GM10248 (cell line): Measurements from ENCODE around the gene ABHD12.
A peak's percentile ranks its signal among the peaks of the same experiment; 100 is the strongest.

Experiments used
- CTCF ChIA-PET: fragments of 300-600 bp; sonication (Branson Sonifier 250); formaldehyde crosslinking; extraction: SDS; loops from one replicate; lab custom pipeline; 2021; ENCODE audit warnings: antibody characterized with exemption; lab: Yijun Ruan, JAX
- POLR2A ChIA-PET: fragments of 350-650 bp; sonication (Branson Sonifier 250); formaldehyde crosslinking; extraction: SDS; loops from one replicate; lab custom pipeline; 2020; ENCODE audit warnings: antibody characterized with exemption; lab: Yijun Ruan, JAX
- DNase-seq: peaks from one replicate; pipeline ENCODE4 v3.0.0; 2012; ENCODE audit errors: extremely low spot score
- TF ChIP-seq, protein P1 (sequence below): IDR thresholded peaks from 2 replicates; pipeline ENCODE4 v1.5.1; 2012; ENCODE audit warnings: mild to moderate bottlenecking, low read depth; ENCODE audit errors: extremely low read depth, missing control alignments, control extremely low read depth

The ABHD12 gene

DNA sequence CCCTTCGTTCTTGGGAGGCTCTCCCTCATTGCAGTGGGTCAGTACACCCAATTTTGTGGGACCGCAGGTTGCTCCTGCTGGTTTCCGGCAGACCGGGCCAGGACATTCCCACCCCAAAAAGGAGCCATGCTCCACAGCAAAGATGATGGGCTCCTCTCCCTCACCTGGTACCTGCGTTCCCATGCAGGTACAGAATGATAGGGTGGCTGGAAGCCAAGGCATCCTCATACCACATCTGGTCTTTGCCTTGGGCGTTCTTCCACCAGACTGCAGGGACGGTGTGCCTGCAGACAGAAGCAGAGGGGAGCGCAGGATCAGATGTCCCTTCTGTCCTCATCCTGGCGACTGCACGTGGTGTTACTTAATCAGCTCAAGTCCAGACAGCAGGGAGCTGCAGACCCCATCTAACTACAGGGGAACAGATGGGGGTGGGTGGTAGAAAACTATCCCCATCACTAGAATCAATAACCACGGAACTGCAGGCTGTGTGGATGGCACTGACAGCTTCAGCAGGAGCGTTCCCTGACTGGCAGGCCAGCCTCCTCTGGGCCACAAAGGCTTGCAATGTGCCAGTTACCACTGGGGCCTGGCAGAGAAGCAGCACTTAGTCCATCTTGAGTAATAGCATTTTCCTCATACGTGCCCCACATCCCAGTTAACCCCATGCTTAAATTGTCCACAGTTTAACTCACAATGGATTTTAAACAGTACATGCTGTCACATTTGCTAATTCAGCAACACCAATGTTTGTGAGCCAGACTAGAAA is 70.4 kb downstream of the ABHD12 start:
- DNase-seq: no peak
- TF ChIP-seq, protein P1, sequence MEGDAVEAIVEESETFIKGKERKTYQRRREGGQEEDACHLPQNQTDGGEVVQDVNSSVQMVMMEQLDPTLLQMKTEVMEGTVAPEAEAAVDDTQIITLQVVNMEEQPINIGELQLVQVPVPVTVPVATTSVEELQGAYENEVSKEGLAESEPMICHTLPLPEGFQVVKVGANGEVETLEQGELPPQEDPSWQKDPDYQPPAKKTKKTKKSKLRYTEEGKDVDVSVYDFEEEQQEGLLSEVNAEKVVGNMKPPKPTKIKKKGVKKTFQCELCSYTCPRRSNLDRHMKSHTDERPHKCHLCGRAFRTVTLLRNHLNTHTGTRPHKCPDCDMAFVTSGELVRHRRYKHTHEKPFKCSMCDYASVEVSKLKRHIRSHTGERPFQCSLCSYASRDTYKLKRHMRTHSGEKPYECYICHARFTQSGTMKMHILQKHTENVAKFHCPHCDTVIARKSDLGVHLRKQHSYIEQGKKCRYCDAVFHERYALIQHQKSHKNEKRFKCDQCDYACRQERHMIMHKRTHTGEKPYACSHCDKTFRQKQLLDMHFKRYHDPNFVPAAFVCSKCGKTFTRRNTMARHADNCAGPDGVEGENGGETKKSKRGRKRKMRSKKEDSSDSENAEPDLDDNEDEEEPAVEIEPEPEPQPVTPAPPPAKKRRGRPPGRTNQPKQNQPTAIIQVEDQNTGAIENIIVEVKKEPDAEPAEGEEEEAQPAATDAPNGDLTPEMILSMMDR: no peak
- CTCF ChIA-PET: interaction anchor here (0.7 to 3.5 kb wide), 6 partner anchors 12 to 78 kb away, joined by 3 to 18 read pairs (median 6); no protein-coding TSS in a partner anchor
- POLR2A ChIA-PET: no interaction called here

DNA sequence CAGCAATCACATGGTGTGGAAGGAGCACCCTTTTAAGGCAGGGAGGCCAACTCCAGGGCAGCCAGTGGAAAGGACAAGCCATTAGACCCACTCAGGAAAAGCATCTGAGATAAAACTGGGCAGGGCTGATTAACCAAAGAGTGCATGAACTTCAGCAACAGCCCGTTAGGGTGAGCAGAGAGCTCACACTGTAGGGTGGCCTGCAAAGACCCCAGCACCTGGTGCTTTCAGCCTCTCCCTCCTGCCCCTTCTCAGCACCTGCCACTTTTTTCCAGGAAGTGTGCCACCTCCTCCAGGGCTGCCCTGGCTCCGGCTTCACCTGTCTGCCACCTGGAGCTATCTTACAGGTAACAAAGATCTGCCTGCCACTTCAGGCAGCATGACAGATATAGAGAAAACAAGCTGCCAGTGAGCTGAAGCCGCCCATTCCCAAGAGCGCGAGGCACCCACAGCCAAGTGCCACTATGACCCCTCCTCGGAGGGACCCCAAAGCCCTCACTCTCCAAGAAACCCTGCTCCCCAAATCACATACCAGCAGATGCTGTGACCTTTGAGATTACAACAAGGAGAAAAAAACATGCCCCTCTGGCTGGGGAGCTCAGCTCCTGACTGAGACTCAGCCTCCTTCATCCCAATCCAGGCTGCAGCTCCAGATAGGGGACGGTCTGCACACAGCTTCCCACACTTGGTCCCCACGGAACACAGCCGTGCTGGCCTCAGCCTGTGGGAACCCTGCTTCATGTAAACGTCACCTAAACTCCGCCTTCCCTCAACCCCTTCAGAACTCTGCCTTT is 71.2 kb downstream of the ABHD12 start:
- no peak for DNase-seq
- TF ChIP-seq, protein P1: no peak
- ChIA-PET POLR2A (interaction anchor here (0.7 to 1.1 kb wide), 3 partner anchors 16 to 106 kb away, joined by 3 to 7 read pairs (median 3); no protein-coding TSS in a partner anchor), CTCF (interaction anchor here (0.7 to 3.5 kb wide), 7 partner anchors 9 to 79 kb away, joined by 3 to 18 read pairs (median 4); no protein-coding TSS in a partner anchor)

DNA sequence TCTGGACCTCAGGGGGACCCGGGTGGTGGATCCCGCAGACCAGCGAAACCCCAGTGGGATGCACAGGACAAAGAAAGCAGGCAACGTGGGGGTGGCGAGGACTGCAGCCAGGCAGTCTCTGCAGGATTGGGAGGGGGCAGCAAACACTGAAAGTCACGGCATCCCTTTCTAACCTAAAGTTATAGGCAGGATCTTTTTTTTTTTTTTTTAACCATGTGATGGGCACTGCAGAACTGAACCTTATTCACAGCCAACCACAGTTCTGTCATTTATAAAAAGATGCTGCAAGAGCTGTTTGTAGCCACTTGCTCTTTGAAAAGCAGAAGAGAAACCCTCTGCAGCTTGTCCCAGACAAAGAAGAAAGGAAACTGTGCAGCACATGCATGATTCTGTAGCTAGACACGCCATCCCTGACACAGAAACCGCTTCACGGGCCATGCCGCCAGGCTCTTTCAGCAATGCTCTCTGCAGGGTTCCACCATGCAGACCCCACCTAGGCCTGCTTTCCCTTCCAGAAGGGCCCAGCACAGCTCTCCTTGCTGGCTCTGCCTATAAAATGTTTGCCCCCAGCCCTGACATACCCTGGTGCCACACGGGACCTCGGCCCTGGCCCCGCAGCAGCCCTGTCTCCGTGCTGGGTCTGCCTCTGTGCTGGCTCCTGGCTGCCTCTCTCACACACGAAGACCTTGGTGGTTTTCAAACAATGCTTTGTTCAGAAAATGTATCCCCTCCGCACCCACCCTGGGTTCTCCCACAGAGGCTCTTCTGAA is 72.0 kb downstream of the ABHD12 start:
- TF ChIP-seq, protein P1: no peak
- DNase-seq: peak; percentile 88
- POLR2A ChIA-PET: interaction anchor here (0.7 to 1.1 kb wide), 3 partner anchors 15 to 105 kb away, joined by 3 to 7 read pairs (median 3); no protein-coding TSS in a partner anchor
- CTCF ChIA-PET: interaction anchor here (1.2 to 3.5 kb wide), 5 partner anchors 9 to 80 kb away, joined by 3 to 18 read pairs (median 7); no protein-coding TSS in a partner anchor

DNA sequence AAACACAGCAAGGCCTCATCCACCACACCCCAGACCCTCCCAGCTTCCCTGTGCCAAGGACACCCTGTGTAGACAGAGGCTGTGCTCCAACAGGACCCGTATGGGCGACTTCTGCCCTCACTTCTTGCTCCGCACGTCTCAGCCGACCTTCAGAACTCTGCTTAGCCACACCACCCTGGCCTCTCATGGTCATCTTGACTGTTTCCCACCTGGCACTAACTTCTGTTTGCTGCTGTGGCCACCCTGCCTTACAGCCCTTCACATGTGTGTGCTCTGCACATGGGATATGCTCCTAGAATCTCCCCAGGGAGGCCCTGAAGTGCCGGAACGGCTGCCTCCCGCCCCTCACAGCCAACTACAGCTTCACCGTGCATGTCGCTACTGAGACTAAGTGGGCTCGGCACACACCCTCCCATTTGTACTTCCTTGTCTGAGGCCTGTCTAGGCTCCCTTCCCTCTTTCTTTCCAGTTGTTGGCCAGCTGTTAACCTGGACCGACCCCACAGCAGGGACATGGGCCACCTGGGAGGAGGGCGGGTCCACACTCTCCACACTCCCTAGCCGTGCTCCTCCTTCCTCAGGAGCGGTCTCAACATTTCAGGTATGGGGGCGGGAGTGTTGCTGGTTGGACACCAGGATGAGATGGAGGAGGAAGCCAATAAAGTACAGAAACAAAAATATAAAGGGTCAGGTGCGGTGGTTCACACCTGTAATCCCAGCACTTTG is 73.1 kb downstream of the ABHD12 start:
- POLR2A ChIA-PET: no interaction called here
- CTCF ChIA-PET: interaction anchor here (1.2 to 1.6 kb wide), 2 partner anchors 23 to 81 kb away, joined by 3 to 4 read pairs; no protein-coding TSS in a partner anchor
- DNase-seq: no peak
- TF ChIP-seq, protein P1: no peak

DNA sequence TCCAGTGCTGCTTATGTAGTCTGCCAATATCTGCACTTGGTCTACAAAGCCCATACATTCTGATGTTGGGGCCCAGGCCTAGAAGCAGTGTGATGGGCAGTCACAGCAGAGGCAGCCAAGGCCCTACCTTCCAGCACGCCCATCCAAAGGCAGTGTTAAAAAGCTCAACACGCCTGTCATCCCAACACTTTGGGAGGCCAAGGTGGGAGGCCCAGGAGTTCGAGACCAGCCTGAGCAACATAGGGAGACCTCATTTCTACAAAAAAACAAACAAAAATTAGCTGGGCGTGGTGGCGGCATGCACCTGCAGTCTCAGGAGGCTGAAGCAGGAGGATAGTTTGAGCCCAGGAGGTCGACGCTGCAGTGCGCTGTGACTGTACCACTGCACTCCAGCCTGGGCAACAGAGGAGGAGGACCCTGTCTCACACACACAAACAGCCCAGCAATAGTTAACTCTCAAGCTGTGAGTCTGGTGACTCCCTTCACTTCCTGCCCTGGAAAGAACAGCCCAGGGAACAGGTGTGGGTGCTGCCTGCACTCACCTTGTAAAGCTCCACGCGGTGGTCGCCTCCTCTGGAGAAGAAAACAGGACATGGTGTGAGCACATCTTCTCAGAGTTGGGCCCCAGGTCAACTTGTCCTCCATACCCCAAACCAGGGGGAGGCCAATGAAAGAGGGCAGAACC is 74.0 kb downstream of the ABHD12 start:
- TF ChIP-seq, protein P1: no peak
- ChIA-PET CTCF (interaction anchor here (1.2 kb wide), 1 partner anchor 82 kb away, joined by 4 read pairs; no protein-coding TSS in a partner anchor), POLR2A (no interaction called here)
- no peak for DNase-seq
